ENCODE measurements around the gene MAD2L1BP. TPM values are rescaled to one million over a fixed set of nuclear protein-coding genes. Genes with fewer than 3 reads are reported as not detected.

Gene MAD2L1BP
- total RNA-seq, 6 experiments from 2014 or later = 23.6 to 26.7 (median 26.4) TPM

- Mint-ChIP-seq H3K9me3 (no peaks in the 10 kb centered on the region), H3K4me3 (no peak overlapping the region), H3K27ac (no peak overlapping the region), H3K36me3 (ENCODE audit: low read depth) (peaks cover 16% of the 10 kb centered on the region), H3K4me1 (ENCODE audit: low read depth) (peaks cover 4% of the 10 kb centered on the region), H3K27me3 (ENCODE audit: insufficient read depth) (no peaks in the 10 kb centered on the region; the same call in 1 of the 2 replicates)
- TF ChIP-seq CTCF (IDR thresholded peaks at IDR 0.05) = no peak
- DNase-seq = no peak
Observed at GRCh38 chr6:43677759-43678158, 42.1 kb downstream of the MAD2L1BP start.

GRCh38 chr6:43678341-43678740 lies 42.7 kb downstream of the MAD2L1BP start:
- Mint-ChIP-seq H3K36me3 (ENCODE audit: low read depth) (peaks cover 16% of the 10 kb centered on the region), H3K4me3 (no peak overlapping the region), H3K27ac (no peak overlapping the region), H3K9me3 (no peaks in the 10 kb centered on the region), H3K27me3 (ENCODE audit: insufficient read depth) (no peaks in the 10 kb centered on the region; the same call in 1 of the 2 replicates), H3K4me1 (ENCODE audit: low read depth) (peaks cover 10% of the 10 kb centered on the region)
- TF ChIP-seq CTCF (IDR thresholded peaks at IDR 0.05) = no peak
- no peak for DNase-seq

GRCh38 chr6:43679057-43679456 lies 43.4 kb downstream of the MAD2L1BP start:
- H3K27me3 Mint-ChIP-seq (ENCODE audit: insufficient read depth) = no peaks in the 10 kb centered on the region; the same call in 1 of the 2 replicates
- no peak for DNase-seq
- peaks cover 16% of the 10 kb centered on the region for H3K36me3 Mint-ChIP-seq (ENCODE audit: low read depth)
- peaks cover 15% of the 10 kb centered on the region for H3K4me1 Mint-ChIP-seq (ENCODE audit: low read depth)
- H3K4me3 Mint-ChIP-seq = no peak overlapping the region
- no peak overlapping the region for H3K27ac Mint-ChIP-seq
- TF ChIP-seq CTCF (IDR thresholded peaks at IDR 0.05) = no peak
- no peaks in the 10 kb centered on the region for H3K9me3 Mint-ChIP-seq

GRCh38 chr6:43680308-43681200 lies 44.9 kb downstream of the MAD2L1BP start:
- Mint-ChIP-seq H3K4me1 (ENCODE audit: low read depth) (peaks cover 21% of the 10 kb centered on the region), H3K9me3 (no peaks in the 10 kb centered on the region), H3K36me3 (ENCODE audit: low read depth) (peaks cover 11% of the 10 kb centered on the region), H3K4me3 (no peak overlapping the region), H3K27ac (no peak overlapping the region), H3K27me3 (ENCODE audit: insufficient read depth) (no peaks in the 10 kb centered on the region; the same call in 1 of the 2 replicates)
- no peak for TF ChIP-seq CTCF (IDR thresholded peaks at IDR 0.05)
- DNase-seq = no peak

GRCh38 chr6:43681303-43681702 lies 45.7 kb downstream of the MAD2L1BP start:
- Mint-ChIP-seq H3K4me3 (no peak overlapping the region), H3K27ac (no peak overlapping the region), H3K9me3 (no peaks in the 10 kb centered on the region), H3K36me3 (ENCODE audit: low read depth) (peaks cover 10% of the 10 kb centered on the region), H3K27me3 (ENCODE audit: insufficient read depth) (no peaks in the 10 kb centered on the region; the same call in 1 of the 2 replicates), H3K4me1 (ENCODE audit: low read depth) (peaks cover 26% of the 10 kb centered on the region)
- no peak for DNase-seq
- TF ChIP-seq CTCF (IDR thresholded peaks at IDR 0.05) = no peak

Measured in HFFc6 (cell line).